ENCODE results near the gene C1QTNF12. TPM values are rescaled to one million over a fixed set of nuclear protein-coding genes. Genes with fewer than 3 reads are reported as not detected.

C1QTNF12 gene
- total RNA-seq, 1 donor from 2014 or later = 1.3 TPM

GRCh38 chr1:1236176-1236763 is 10.3 kb downstream of the C1QTNF12 start:
- H3K36me3 ChIP-seq (ENCODE audit: control insufficient read depth, insufficient read depth, low read length) = peaks cover 2% of the 10 kb centered on the region
- TF ChIP-seq CTCF (IDR thresholded peaks at IDR 0.05; ENCODE audit: insufficient read depth, low read length, severe bottlenecking) = no peak
- FAIRE-seq (no peak), DNase-seq (ENCODE audit: low read depth) (no peak)
- no peaks in the 10 kb centered on the region for H3K27me3 ChIP-seq (ENCODE audit: control insufficient read depth, insufficient read depth, low read length)
- H3K4me3 ChIP-seq (ENCODE audit: low read depth, low read length) = no peak overlapping the region

DNA sequence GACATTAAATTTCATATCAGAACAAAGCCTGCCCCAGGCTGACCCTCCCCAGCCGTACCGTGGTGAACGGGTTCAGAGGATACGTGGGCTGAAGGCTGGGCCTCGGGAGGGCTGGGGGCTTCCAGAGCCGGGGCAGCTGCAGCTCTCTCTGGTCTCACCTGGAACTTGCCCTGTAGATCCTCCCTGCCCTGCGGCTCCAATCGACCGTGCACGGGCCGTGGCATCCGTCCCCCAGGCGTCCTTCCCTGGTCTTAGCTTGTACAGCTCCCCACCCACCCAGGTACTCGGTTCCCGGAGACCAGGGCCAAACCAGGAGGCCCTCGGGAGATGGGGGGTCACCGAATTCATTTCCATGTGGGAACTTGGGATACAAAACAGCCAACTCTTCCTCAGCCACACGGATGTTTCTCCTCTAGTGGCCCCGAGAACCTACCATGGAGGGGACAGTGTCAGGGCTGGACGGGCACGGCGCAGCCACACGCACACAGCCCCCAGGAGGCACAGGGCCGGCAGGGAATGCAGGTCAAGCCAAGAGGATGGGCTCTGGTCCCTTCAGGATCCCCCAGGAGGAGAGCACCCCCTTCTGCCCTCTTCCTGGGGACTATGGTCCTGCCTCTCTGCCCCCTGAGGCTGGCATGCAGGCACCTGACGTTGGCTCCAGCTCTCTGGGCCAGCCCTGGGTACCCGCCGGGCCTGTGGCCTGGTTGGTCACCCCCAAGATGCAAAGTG is 11.3 kb downstream of the C1QTNF12 start:
- no peak for FAIRE-seq
- TF ChIP-seq CTCF (IDR thresholded peaks at IDR 0.05; ENCODE audit: insufficient read depth, low read length, severe bottlenecking) = no peak

GRCh38 chr1:1234180-1234808 is 12.2 kb downstream of the C1QTNF12 start:
- Histone ChIP-seq H3K36me3 (ENCODE audit: control insufficient read depth, insufficient read depth, low read length) (peaks cover 7% of the 10 kb centered on the region), H3K4me3 (ENCODE audit: low read depth, low read length) (no peak overlapping the region), H3K27me3 (ENCODE audit: control insufficient read depth, insufficient read depth, low read length) (no peaks in the 10 kb centered on the region)
- DNase-seq (ENCODE audit: low read depth) (no peak), FAIRE-seq (no peak)
- no peak for TF ChIP-seq CTCF (IDR thresholded peaks at IDR 0.05; ENCODE audit: insufficient read depth, low read length, severe bottlenecking)

More for the DNA sequence above, 11.3 kb downstream of the C1QTNF12 start:
- H3K27me3 ChIP-seq (ENCODE audit: control insufficient read depth, insufficient read depth, low read length) = no peaks in the 10 kb centered on the region
- no peak overlapping the region for H3K4me3 ChIP-seq (ENCODE audit: low read depth, low read length)
- no peak for DNase-seq (ENCODE audit: low read depth)
- H3K36me3 ChIP-seq (ENCODE audit: control insufficient read depth, insufficient read depth, low read length) = peaks cover 2% of the 10 kb centered on the region

DNA sequence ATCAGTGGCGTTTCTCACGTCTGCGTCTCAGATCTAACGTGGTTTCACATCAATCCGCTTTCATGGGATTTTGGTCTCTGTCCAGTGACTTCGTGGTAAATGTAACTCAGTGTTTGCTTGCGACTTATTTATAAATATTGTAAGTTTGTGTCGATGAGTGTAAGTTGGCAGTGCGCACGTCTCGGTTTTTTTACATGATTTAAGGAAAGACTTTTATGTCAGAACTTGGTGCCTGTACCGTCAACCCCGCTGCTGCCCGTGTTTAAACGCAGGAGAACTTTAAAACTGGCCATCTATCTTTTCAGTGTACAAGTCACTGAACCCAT is 13.0 kb downstream of the C1QTNF12 start:
- no peak for TF ChIP-seq CTCF (IDR thresholded peaks at IDR 0.05; ENCODE audit: insufficient read depth, low read length, severe bottlenecking)
- no peak for DNase-seq (ENCODE audit: low read depth)
- no peak overlapping the region for H3K4me3 ChIP-seq (ENCODE audit: low read depth, low read length)
- no peak for FAIRE-seq
- H3K36me3 ChIP-seq (ENCODE audit: control insufficient read depth, insufficient read depth, low read length) = peaks cover 9% of the 10 kb centered on the region
- H3K27me3 ChIP-seq (ENCODE audit: control insufficient read depth, insufficient read depth, low read length) = no peaks in the 10 kb centered on the region

DNA sequence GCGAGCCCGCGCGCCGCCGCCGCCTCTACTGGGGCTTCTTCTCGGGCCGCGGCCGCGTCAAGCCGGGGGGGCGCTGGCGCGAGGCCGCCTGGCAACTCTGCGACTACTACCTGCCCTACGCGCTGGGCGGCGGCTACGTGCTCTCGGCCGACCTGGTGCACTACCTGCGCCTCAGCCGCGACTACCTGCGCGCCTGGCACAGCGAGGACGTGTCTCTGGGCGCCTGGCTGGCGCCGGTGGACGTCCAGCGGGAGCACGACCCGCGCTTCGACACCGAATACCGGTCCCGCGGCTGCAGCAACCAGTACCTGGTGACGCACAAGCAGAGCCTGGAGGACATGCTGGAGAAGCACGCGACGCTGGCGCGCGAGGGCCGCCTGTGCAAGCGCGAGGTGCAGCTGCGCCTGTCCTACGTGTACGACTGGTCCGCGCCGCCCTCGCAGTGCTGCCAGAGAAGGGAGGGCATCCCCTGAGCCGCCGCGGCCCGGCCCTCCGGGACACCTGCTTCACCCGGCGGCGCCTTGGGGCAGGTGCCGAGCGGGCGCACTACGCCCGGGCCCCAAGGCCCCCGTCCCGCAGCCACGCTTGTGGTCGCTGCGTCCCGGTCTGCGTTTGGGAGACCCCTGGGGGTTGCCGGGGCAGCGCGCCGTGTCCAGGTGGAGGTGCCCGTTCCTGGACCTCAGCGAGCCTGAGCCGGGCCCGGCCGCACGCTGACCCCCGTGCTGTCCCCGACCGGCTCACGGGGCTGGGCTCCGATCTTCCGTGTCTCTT is 13.5 kb downstream of the C1QTNF12 start:
- TF ChIP-seq CTCF (IDR thresholded peaks at IDR 0.05; ENCODE audit: insufficient read depth, low read length, severe bottlenecking) = no peak
- H3K4me3 ChIP-seq (ENCODE audit: low read depth, low read length) = no peak overlapping the region
- no peak for FAIRE-seq

More for the DNA sequence above, 13.5 kb downstream of the C1QTNF12 start:
- no peak for DNase-seq (ENCODE audit: low read depth)
- Histone ChIP-seq H3K27me3 (ENCODE audit: control insufficient read depth, insufficient read depth, low read length) (no peaks in the 10 kb centered on the region), H3K36me3 (ENCODE audit: control insufficient read depth, insufficient read depth, low read length) (peaks cover 14% of the 10 kb centered on the region)

All from bronchial epithelial cell (primary cell).